Endothelial cell of umbilical vein (primary cell): ENCODE results near the gene MYADML2. TPM values are rescaled to one million over a fixed set of nuclear protein-coding genes. Genes with fewer than 3 reads are reported as not detected.

Experiments
- BruUV-seq: library from RNA; stranded (reverse); fragments of 400-500 nt; replicated peaks from 2 replicates; lab custom pipeline; 2021; lab: Mats Ljungman, UMichigan
- CTCF ChIA-PET: fragments of 300-600, 350-600 bp; sonication (Branson Sonifier 250); formaldehyde crosslinking; loops from one replicate; lab custom pipeline; 2021; ENCODE audit warnings: antibody characterized with exemption, inconsistent platforms; lab: Charles Lee
- POLR2A ChIA-PET: fragments of 300-600, 350-600 bp; sonication (Branson Sonifier 250); formaldehyde crosslinking; loops from one replicate; lab custom pipeline; 2021; ENCODE audit warnings: antibody characterized with exemption, inconsistent platforms; lab: Charles Lee
- DNase-seq: peaks from one replicate; pipeline ENCODE4 v3.0.0-alpha.2; 2011; ENCODE audit warnings: low read depth, low spot score
- FAIRE-seq: peaks from 2 replicates; lab custom pipeline; 2011; peaks lifted over from hg19 to GRCh38; lab: Jason Lieb, UNC
- H2AFZ ChIP-seq: 2 replicates; pipeline ENCODE4 v1.6.0; 2012; ENCODE audit warnings: low read depth, low read length, control low read depth, inconsistent platforms
- H3K27ac ChIP-seq: 2 replicates; pipeline ENCODE4 v1.5.1; 2011; ENCODE audit warnings: low read depth, mild to moderate bottlenecking, control low read depth, low read length, moderate library complexity; ENCODE audit not compliant: insufficient read depth
- H3K27me3 ChIP-seq, 2 experiments: 2 replicates each; pipeline versions ENCODE4 v1.6.0 to v1.6.1; 2011; ENCODE audit warnings: low read length in 2 of 2, mixed read lengths in 1 of 2; ENCODE audit not compliant: control insufficient read depth in 2 of 2, insufficient read depth in 2 of 2
- H3K36me3 ChIP-seq, 2 experiments: 2 replicates in 1 of 2; 3 replicates in 1 of 2; pipeline ENCODE4 v1.5.1; 2011; ENCODE audit warnings: low read length in 2 of 2, mild to moderate bottlenecking in 1 of 2, moderate library complexity in 1 of 2; ENCODE audit not compliant: control insufficient read depth in 2 of 2, insufficient read depth in 2 of 2; ENCODE audit errors: extremely low read depth in 1 of 2
- H3K4me1 ChIP-seq: 3 replicates; pipeline ENCODE4 v1.5.1; 2011; ENCODE audit warnings: mild to moderate bottlenecking, low read length; ENCODE audit not compliant: control insufficient read depth, insufficient read depth; ENCODE audit errors: extremely low read depth
- H3K4me2 ChIP-seq: 2 replicates; pipeline ENCODE4 v1.6.1; 2011; ENCODE audit warnings: low read length, control low read depth, mixed read lengths; ENCODE audit not compliant: insufficient read depth
- H3K4me3 ChIP-seq, 3 experiments: fragments of 200-600 bp in 1 of 3; sonication (generic), shearing (Covaris generic) in 1 of 3; replicated peaks in 1 of 3; 2 replicates each; pipeline ENCODE4 v1.5.1; 2011 to 2016; ENCODE audit warnings: control low read depth in 3 of 3, low read length in 3 of 3, mild to moderate bottlenecking in 2 of 3, inconsistent platforms in 1 of 3, low read depth in 1 of 3, moderate library complexity in 1 of 3; ENCODE audit not compliant: insufficient read depth in 1 of 3
- H3K79me2 ChIP-seq: 2 replicates; pipeline ENCODE4 v1.6.0; 2012; ENCODE audit warnings: low read length, inconsistent platforms; ENCODE audit not compliant: control insufficient read depth, insufficient read depth
- H3K9ac ChIP-seq: replicated peaks from 2 replicates; pipeline ENCODE3; 2011; ENCODE audit warnings: low read length, control low read depth; ENCODE audit not compliant: insufficient read depth; ENCODE audit errors: extremely low read depth
- H3K9me1 ChIP-seq: replicated peaks from 3 replicates; pipeline ENCODE4 v1.6.0; 2011; ENCODE audit warnings: mild to moderate bottlenecking, low read length; ENCODE audit not compliant: control insufficient read depth, insufficient read depth; ENCODE audit errors: extremely low read depth
- H3K9me3 ChIP-seq: replicated peaks from 2 replicates; pipeline ENCODE4 v1.5.1; 2012; ENCODE audit warnings: low read length, inconsistent platforms; ENCODE audit not compliant: control insufficient read depth, insufficient read depth
- H4K20me1 ChIP-seq: replicated peaks from 2 replicates; pipeline ENCODE3; 2011; ENCODE audit warnings: mild to moderate bottlenecking, low read length; ENCODE audit not compliant: control insufficient read depth, insufficient read depth; ENCODE audit errors: extremely low read depth
- CTCF ChIP-seq, 2 donors: IDR thresholded peaks; 1 replicate in 1 of 2; 2 replicates in 1 of 2; pipeline ENCODE4 v1.5.1; 2011; ENCODE audit warnings: low read length in 2 of 2, mild to moderate bottlenecking in 2 of 2, moderate library complexity in 2 of 2, control low read depth in 1 of 2, inconsistent platforms in 1 of 2, low read depth in 1 of 2; ENCODE audit not compliant: insufficient read depth in 1 of 2; ENCODE audit errors: extremely low read depth in 1 of 2
- EZH2 ChIP-seq: IDR thresholded peaks from 2 replicates; pipeline ENCODE4 v1.6.1; 2012; ENCODE audit warnings: borderline replicate concordance, low read depth, mild to moderate bottlenecking, moderate library complexity, low read length, inconsistent platforms; ENCODE audit not compliant: severe bottlenecking
- FOS ChIP-seq: IDR thresholded peaks from 2 replicates; pipeline ENCODE4 v1.6.1; 2011; ENCODE audit warnings: mild to moderate bottlenecking, low read length, moderate library complexity, borderline replicate concordance; ENCODE audit not compliant: insufficient read depth
- GATA2 ChIP-seq: IDR thresholded peaks from 2 replicates; pipeline ENCODE4 v1.7.0; 2011; ENCODE audit warnings: low read depth, mild to moderate bottlenecking, moderate library complexity, mixed read lengths, low read length; ENCODE audit not compliant: insufficient read length, insufficient read depth
- JUN ChIP-seq: IDR thresholded peaks from 2 replicates; pipeline ENCODE4 v1.6.1; 2011; ENCODE audit warnings: borderline replicate concordance, low read depth; ENCODE audit not compliant: insufficient read length, insufficient read depth
- MAX ChIP-seq: IDR thresholded peaks from 2 replicates; pipeline ENCODE4 v1.6.1; 2011; ENCODE audit not compliant: insufficient read depth, insufficient read length
- MYC ChIP-seq: IDR thresholded peaks from one replicate; pipeline ENCODE4 v1.6.1; 2011; ENCODE audit warnings: mild to moderate bottlenecking, low read depth, low read length
- POLR2A ChIP-seq: IDR thresholded peaks from 2 replicates; pipeline ENCODE4 v1.6.1; 2012; ENCODE audit warnings: low read depth, mild to moderate bottlenecking, control low read depth, low read length
- POLR2AphosphoS5 ChIP-seq: IDR thresholded peaks from 2 replicates; pipeline ENCODE4 v1.6.1; 2012; ENCODE audit warnings: low read depth, mild to moderate bottlenecking, control low read depth, low read length, moderate library complexity; ENCODE audit not compliant: insufficient read depth
- dilution Hi-C: fragments of 300-500 bp; cut with MboI; formaldehyde crosslinking; loops from one replicate; pipeline ENCODE4 v1.15.0; 2019; ENCODE audit warnings: low sequenced_read_pairs; ENCODE audit not compliant: extremely low pct_ligation_motif_present
- intact Hi-C: fragments of 100-400 bp; cut with micrococcal nuclease; formaldehyde crosslinking; loops from one replicate; pipeline ENCODE4 v1.10.0; 2022
- polyA plus RNA-seq, 4 experiments: library from polyadenylated mRNA; depleted of rRNA in 3 of 4; stranded (reverse) in 3 of 4; unstranded in 1 of 4; fragments of >200 nt; gene quantifications; 2 replicates each; pipeline versions ENCODE4 v1.2.1 to v1.2.3, GENCODE V29; 2011 to 2012; ENCODE audit warnings: missing spikeins in 1 of 4
- total RNA-seq: library from RNA; stranded (reverse); gene quantifications from 2 replicates; pipeline ENCODE4 v1.2.3, GENCODE V29; 2021

MYADML2 gene
- total and polyA plus RNA-seq, 2 donors (not counting 3 experiments of a cell fraction or from before 2014, with no cell fraction given): not detected

- Histone ChIP-seq H3K4me2 (no peak overlapping the region), H3K4me3 (no peak overlapping the region), H3K79me2 (no peaks in the 10 kb centered on the region), H3K4me1 (peaks cover 2% of the 10 kb centered on the region), H3K27ac (no peak overlapping the region), H3K36me3 (peaks cover 0 to 2% of the 10 kb centered on the region in 2 experiments), H4K20me1 (no peaks in the 10 kb centered on the region), H3K27me3 (no peaks in the 10 kb centered on the region), H3K9me1 (no peaks in the 10 kb centered on the region), H3K9ac (no peak overlapping the region), H3K9me3 (no peaks in the 10 kb centered on the region), H2AFZ (no peak overlapping the region)
- DNase-seq (no peak), FAIRE-seq (no peak)
- ChIA-PET CTCF (interaction anchor here (1.6 to 1.8 kb wide), 2 partner anchors 28 to 33 kb away, joined by 10 to 13 read pairs; no protein-coding TSS in a partner anchor), POLR2A (no interaction called here)
- BruUV-seq: no TSS peak
- TF ChIP-seq MYC: no peak
- no peak for TF ChIP-seq MAX
- TF ChIP-seq GATA2: no peak
- TF ChIP-seq POLR2AphosphoS5: no peak
- no peak for TF ChIP-seq FOS
- no peak for TF ChIP-seq CTCF (IDR thresholded peaks at IDR 0.05; ENCODE audit: extremely low read depth in 1 of 2, insufficient read depth in 1 of 2, low read depth in 1 of 2, low read length in 2 of 2)
- TF ChIP-seq EZH2: no peak
- no peak for TF ChIP-seq POLR2A
- no peak for TF ChIP-seq JUN
- dilution Hi-C loops (no loop called here), intact Hi-C loops (no loop called here)
Observed at GRCh38 chr17:81992306-81993102, 45.5 kb upstream of the MYADML2 start.
